ENCODE results near the gene F12. TPM values are rescaled to one million over a fixed set of nuclear protein-coding genes. Genes with fewer than 3 reads are reported as not detected.

F12 gene
- total RNA-seq, 1 donor from 2014 or later = not detected

- H3K36me3 ChIP-seq = peaks cover 69% of the 10 kb centered on the region
- H3K4me3 ChIP-seq = no peak overlapping the region
- TF ChIP-seq CTCF (IDR thresholded peaks at IDR 0.05; ENCODE audit: borderline replicate concordance) = no peak
- H3K27ac ChIP-seq (replicated peaks) = no peak overlapping the region
- DNase-seq = no peak
- intact Hi-C loops (cut with micrococcal nuclease) = no loop called here
- H3K4me1 ChIP-seq = peaks cover 21% of the 10 kb centered on the region
- H3K9me3 ChIP-seq (replicated peaks) = no peaks in the 10 kb centered on the region
- no peaks in the 10 kb centered on the region for H3K27me3 ChIP-seq (ENCODE audit: low read depth)
Observed at GRCh38 chr5:177434942-177435738, 25.8 kb upstream of the F12 start.

- Histone ChIP-seq H3K27ac (replicated peaks) (no peak overlapping the region), H3K4me1 (peaks cover 21% of the 10 kb centered on the region), H3K4me3 (no peak overlapping the region), H3K36me3 (peaks cover 69% of the 10 kb centered on the region), H3K27me3 (ENCODE audit: low read depth) (no peaks in the 10 kb centered on the region), H3K9me3 (replicated peaks) (no peaks in the 10 kb centered on the region)
- intact Hi-C loops (cut with micrococcal nuclease) = no loop called here
- no peak for DNase-seq
- TF ChIP-seq CTCF (IDR thresholded peaks at IDR 0.05; ENCODE audit: borderline replicate concordance) = no peak
Observed at GRCh38 chr5:177434437-177434836, 25.1 kb upstream of the F12 start.

- intact Hi-C loops (cut with micrococcal nuclease) = no loop called here
- Histone ChIP-seq H3K27ac (replicated peaks) (no peak overlapping the region), H3K36me3 (peaks cover 69% of the 10 kb centered on the region), H3K4me3 (no peak overlapping the region), H3K27me3 (ENCODE audit: low read depth) (no peaks in the 10 kb centered on the region), H3K4me1 (peaks cover 23% of the 10 kb centered on the region), H3K9me3 (replicated peaks) (no peaks in the 10 kb centered on the region)
- no peak for TF ChIP-seq CTCF (IDR thresholded peaks at IDR 0.05; ENCODE audit: borderline replicate concordance)
- no peak for DNase-seq
Observed at GRCh38 chr5:177433658-177434217, 24.4 kb upstream of the F12 start.

GRCh38 chr5:177432839-177433657 is 23.7 kb upstream of the F12 start:
- no peak for DNase-seq
- Histone ChIP-seq H3K36me3 (peaks cover 63% of the 10 kb centered on the region), H3K27ac (replicated peaks) (peak overlapping the region; percentile 33), H3K27me3 (ENCODE audit: low read depth) (no peaks in the 10 kb centered on the region), H3K4me1 (peaks cover 29% of the 10 kb centered on the region), H3K9me3 (replicated peaks) (no peaks in the 10 kb centered on the region), H3K4me3 (no peak overlapping the region)
- intact Hi-C loops (cut with micrococcal nuclease) = no loop called here
- TF ChIP-seq CTCF (IDR thresholded peaks at IDR 0.05; ENCODE audit: borderline replicate concordance) = no peak

GRCh38 chr5:177432143-177432838 is 22.9 kb upstream of the F12 start:
- Histone ChIP-seq H3K27me3 (ENCODE audit: low read depth) (no peaks in the 10 kb centered on the region), H3K9me3 (replicated peaks) (no peaks in the 10 kb centered on the region), H3K27ac (replicated peaks) (peak overlapping the region; percentile 61), H3K4me1 (peaks cover 37% of the 10 kb centered on the region), H3K4me3 (no peak overlapping the region), H3K36me3 (peaks cover 55% of the 10 kb centered on the region)
- intact Hi-C loops (cut with micrococcal nuclease) = no loop called here
- TF ChIP-seq CTCF (IDR thresholded peaks at IDR 0.05; ENCODE audit: borderline replicate concordance) = peak; percentile 36
- DNase-seq = peak; percentile 64

Measured in left ventricle myocardium inferior (tissue), 1 donor.